ENCODE data around the gene ZFP1. TPM values are rescaled to one million over a fixed set of nuclear protein-coding genes. Genes with fewer than 3 reads are reported as not detected.

ZFP1 gene
- total RNA-seq, 1 experiment from 2014 or later: 22.6 TPM

- Histone ChIP-seq H3K4me3 (ENCODE audit: low read depth, low read length, poor library complexity, severe bottlenecking) (no peak overlapping the region), H3K36me3 (ENCODE audit: insufficient read depth, low read length, poor library complexity, severe bottlenecking) (peaks cover 64% of the 10 kb centered on the region), H3K27me3 (replicated peaks; ENCODE audit: insufficient read depth, low read depth, low read length, poor library complexity) (no peaks in the 10 kb centered on the region), H3K27ac (ENCODE audit: low read depth, low read length, poor library complexity, severe bottlenecking) (no peak overlapping the region), H3K4me1 (ENCODE audit: insufficient read depth, low read length, poor library complexity, severe bottlenecking) (no peaks in the 10 kb centered on the region), H3K9me3 (ENCODE audit: low read depth, low read length, poor library complexity, severe bottlenecking) (peaks cover 97% of the 10 kb centered on the region)
- ChIA-PET CTCF (interaction anchor here (0.6 kb wide), 1 partner anchor 209 kb away, joined by 3 read pairs; no protein-coding TSS in a partner anchor), POLR2A (ENCODE audit: low non-redundant PET) (no interaction called here)
- no peak for DNase-seq (ENCODE audit: low spot score)
- TF ChIP-seq CTCF (conservative IDR thresholded peaks at IDR 0.05; ENCODE audit: low read depth, low read length): no peak
- no peak for TF ChIP-seq EZH2 (IDR thresholded peaks at IDR 0.05; ENCODE audit: borderline replicate concordance, low read depth, low read length, poor library complexity, severe bottlenecking)
- intact Hi-C loops (cut with micrococcal nuclease; ENCODE audit: unreplicated experiment): no loop called here
- no TSS peak for BruUV-seq (replicated peaks)
Measured at GRCh38 chr16:75169899-75170405, 21.6 kb downstream of the ZFP1 start.

DNA sequence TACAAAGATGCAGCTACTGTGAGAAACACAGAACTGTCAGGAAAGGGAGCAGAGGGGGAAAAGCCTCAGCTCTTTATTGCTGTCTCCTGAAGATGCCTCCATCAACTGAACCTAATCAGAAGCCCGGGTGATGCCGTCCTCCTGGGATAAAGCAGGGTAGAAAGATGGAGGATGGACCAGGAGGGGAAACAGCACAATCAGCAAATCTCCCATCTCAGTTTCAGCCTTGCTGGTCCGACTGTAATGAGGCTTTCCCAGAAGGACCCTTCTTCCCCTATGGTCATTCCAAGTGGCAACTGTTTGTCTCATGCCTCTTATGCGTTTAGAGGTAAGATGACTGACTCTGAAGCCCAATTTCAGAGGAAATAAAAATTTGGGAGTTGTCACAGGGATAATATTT, 24.3 kb downstream of the ZFP1 start:
- H3K27ac ChIP-seq (ENCODE audit: low read depth, low read length, poor library complexity, severe bottlenecking): no peak overlapping the region
- ChIA-PET POLR2A (ENCODE audit: low non-redundant PET) (no interaction called here), CTCF (no interaction called here)
- H3K27me3 ChIP-seq (replicated peaks; ENCODE audit: insufficient read depth, low read depth, low read length, poor library complexity): no peaks in the 10 kb centered on the region
- BruUV-seq (replicated peaks): no TSS peak
- peaks cover 46% of the 10 kb centered on the region for H3K36me3 ChIP-seq (ENCODE audit: insufficient read depth, low read length, poor library complexity, severe bottlenecking)
- no peaks in the 10 kb centered on the region for H3K4me1 ChIP-seq (ENCODE audit: insufficient read depth, low read length, poor library complexity, severe bottlenecking)
- DNase-seq (ENCODE audit: low spot score): no peak
- no peak overlapping the region for H3K4me3 ChIP-seq (ENCODE audit: low read depth, low read length, poor library complexity, severe bottlenecking)
- no peak for TF ChIP-seq CTCF (conservative IDR thresholded peaks at IDR 0.05; ENCODE audit: low read depth, low read length)
- TF ChIP-seq EZH2 (IDR thresholded peaks at IDR 0.05; ENCODE audit: borderline replicate concordance, low read depth, low read length, poor library complexity, severe bottlenecking): no peak
- H3K9me3 ChIP-seq (ENCODE audit: low read depth, low read length, poor library complexity, severe bottlenecking): peaks cover 89% of the 10 kb centered on the region
- intact Hi-C loops (cut with micrococcal nuclease; ENCODE audit: unreplicated experiment): no loop called here

- no TSS peak for BruUV-seq (replicated peaks)
Measured at GRCh38 chr16:75175074-75175473, 26.8 kb downstream of the ZFP1 start.

More at GRCh38 chr16:75175074-75175473, 26.8 kb downstream of the ZFP1 start:
- POLR2A ChIA-PET (ENCODE audit: low non-redundant PET): no interaction called here
- Histone ChIP-seq H3K27ac (ENCODE audit: low read depth, low read length, poor library complexity, severe bottlenecking) (no peak overlapping the region), H3K9me3 (ENCODE audit: low read depth, low read length, poor library complexity, severe bottlenecking) (peaks cover 71% of the 10 kb centered on the region), H3K27me3 (replicated peaks; ENCODE audit: insufficient read depth, low read depth, low read length, poor library complexity) (no peaks in the 10 kb centered on the region), H3K4me3 (ENCODE audit: low read depth, low read length, poor library complexity, severe bottlenecking) (no peak overlapping the region), H3K36me3 (ENCODE audit: insufficient read depth, low read length, poor library complexity, severe bottlenecking) (peaks cover 21% of the 10 kb centered on the region), H3K4me1 (ENCODE audit: insufficient read depth, low read length, poor library complexity, severe bottlenecking) (no peaks in the 10 kb centered on the region)
- no peak for DNase-seq (ENCODE audit: low spot score)
- CTCF ChIA-PET: no interaction called here
- TF ChIP-seq CTCF (conservative IDR thresholded peaks at IDR 0.05; ENCODE audit: low read depth, low read length) (no peak), EZH2 (IDR thresholded peaks at IDR 0.05; ENCODE audit: borderline replicate concordance, low read depth, low read length, poor library complexity, severe bottlenecking) (no peak)
- intact Hi-C loops (cut with micrococcal nuclease; ENCODE audit: unreplicated experiment): no loop called here

Data from A673 (cell line).